Tibial nerve (tissue), 4 donors: ENCODE data around the gene CD82. TPM values are rescaled to one million over a fixed set of nuclear protein-coding genes. Genes with fewer than 3 reads are reported as not detected.
"Not testable (repeated sequence)": the region's sequence is repeated elsewhere in the genome, so short reads cannot be mapped to it uniquely, and the experiment has no call there.

Experiments
- DNase-seq, 2 donors: peaks; one replicate each; pipeline ENCODE4 v3.0.0-alpha.2; 2019; ENCODE audit warnings: low spot score in 2 of 2
- H3K27ac ChIP-seq, 4 donors: fragments of 200-600 bp; sonication (generic) in 3 of 4; one replicate each; pipeline ENCODE4 v1.5.1; 2017 to 2019; ENCODE audit warnings: mild to moderate bottlenecking in 1 of 4
- H3K27me3 ChIP-seq, 2 donors: fragments of 200-600 bp; sonication (generic) in 1 of 2; one replicate each; pipeline versions ENCODE4 v1.5.1 to v1.6.0; 2017 to 2019
- H3K36me3 ChIP-seq, 3 donors: fragments of 200-600 bp; sonication (generic); one replicate each; pipeline ENCODE4 v1.5.1; 2018 to 2019
- H3K4me1 ChIP-seq, 4 donors: fragments of 200-600 bp; sonication (generic) in 3 of 4; one replicate each; pipeline ENCODE4 v1.5.1; 2017 to 2019
- H3K4me3 ChIP-seq, 4 donors: fragments of 200-600 bp; sonication (generic) in 3 of 4; one replicate each; pipeline ENCODE4 v1.5.1; 2017 to 2019; ENCODE audit warnings: mild to moderate bottlenecking in 1 of 4, moderate library complexity in 1 of 4
- H3K9me3 ChIP-seq, 4 donors: fragments of 200-600 bp; sonication (generic) in 3 of 4; one replicate each; pipeline ENCODE4 v1.5.1; 2017 to 2019
- EP300 ChIP-seq, 2 donors: sonication (generic); formaldehyde crosslinking; IDR thresholded peaks; one replicate each; pipeline ENCODE4 v1.6.1; 2017; ENCODE audit warnings: antibody characterized with exemption in 2 of 2, mild to moderate bottlenecking in 1 of 2
- POLR2A ChIP-seq, 2 donors: fragments of 450-650 bp; IDR thresholded peaks; one replicate each; pipeline ENCODE4 v1.6.1; 2017; ENCODE audit warnings: antibody characterized with exemption in 2 of 2, mild to moderate bottlenecking in 2 of 2, moderate library complexity in 2 of 2
- WGBS, 2 donors: methylation state at CpG; one replicate each; pipeline ENCODE4 v1.1.5; 2018; 5-methylcytosine and 5-hydroxymethylcytosine counted together
- total RNA-seq, 4 donors: library from RNA; depleted of rRNA; stranded (reverse); fragments of >200 nt; gene quantifications; one replicate each; pipeline ENCODE4 v1.1.0, GENCODE V29; 2016
- TF ChIP-seq, protein P1 (sequence below), 5 experiments: fragments of 200-600 bp in 3 of 5; fragments of 450-650 bp in 2 of 5; sonication (generic) in 3 of 5; IDR thresholded peaks; one replicate each; pipeline ENCODE4 v1.5.1; 2016 to 2019; ENCODE audit warnings: antibody characterized with exemption in 5 of 5, mild to moderate bottlenecking in 3 of 5, moderate library complexity in 2 of 5

CD82 gene
- total RNA-seq, 4 donors from 2014 or later: 27.9 to 49.4 (median 43.4) TPM

- DNase-seq: peak; percentile 59 to 83
- H3K9me3 ChIP-seq: peaks cover 0 to 9% (median 0%) of the 10 kb centered on the region in 4 donors
- no peak overlapping the region for H3K4me3 ChIP-seq
- peak overlapping the region in 1 of 4 donors; percentile 3 for H3K27ac ChIP-seq
- WGBS, 2 donors: 24 to 30% methylated on average over 11 of the region's 11 CpGs
- no peaks in the 10 kb centered on the region for H3K36me3 ChIP-seq
- peaks cover 0 to 17% (median 4%) of the 10 kb centered on the region in 4 donors for H3K4me1 ChIP-seq
- no peak for TF ChIP-seq EP300 (IDR thresholded peaks at IDR 0.05)
- TF ChIP-seq, protein P1, sequence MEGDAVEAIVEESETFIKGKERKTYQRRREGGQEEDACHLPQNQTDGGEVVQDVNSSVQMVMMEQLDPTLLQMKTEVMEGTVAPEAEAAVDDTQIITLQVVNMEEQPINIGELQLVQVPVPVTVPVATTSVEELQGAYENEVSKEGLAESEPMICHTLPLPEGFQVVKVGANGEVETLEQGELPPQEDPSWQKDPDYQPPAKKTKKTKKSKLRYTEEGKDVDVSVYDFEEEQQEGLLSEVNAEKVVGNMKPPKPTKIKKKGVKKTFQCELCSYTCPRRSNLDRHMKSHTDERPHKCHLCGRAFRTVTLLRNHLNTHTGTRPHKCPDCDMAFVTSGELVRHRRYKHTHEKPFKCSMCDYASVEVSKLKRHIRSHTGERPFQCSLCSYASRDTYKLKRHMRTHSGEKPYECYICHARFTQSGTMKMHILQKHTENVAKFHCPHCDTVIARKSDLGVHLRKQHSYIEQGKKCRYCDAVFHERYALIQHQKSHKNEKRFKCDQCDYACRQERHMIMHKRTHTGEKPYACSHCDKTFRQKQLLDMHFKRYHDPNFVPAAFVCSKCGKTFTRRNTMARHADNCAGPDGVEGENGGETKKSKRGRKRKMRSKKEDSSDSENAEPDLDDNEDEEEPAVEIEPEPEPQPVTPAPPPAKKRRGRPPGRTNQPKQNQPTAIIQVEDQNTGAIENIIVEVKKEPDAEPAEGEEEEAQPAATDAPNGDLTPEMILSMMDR (IDR thresholded peaks at IDR 0.05): peak; percentile 67 to 95 (median 75)
- H3K27me3 ChIP-seq: no peaks in the 10 kb centered on the region
Observed at GRCh38 chr11:44556735-44557409, 8.6 kb upstream of the CD82 start.

DNA sequence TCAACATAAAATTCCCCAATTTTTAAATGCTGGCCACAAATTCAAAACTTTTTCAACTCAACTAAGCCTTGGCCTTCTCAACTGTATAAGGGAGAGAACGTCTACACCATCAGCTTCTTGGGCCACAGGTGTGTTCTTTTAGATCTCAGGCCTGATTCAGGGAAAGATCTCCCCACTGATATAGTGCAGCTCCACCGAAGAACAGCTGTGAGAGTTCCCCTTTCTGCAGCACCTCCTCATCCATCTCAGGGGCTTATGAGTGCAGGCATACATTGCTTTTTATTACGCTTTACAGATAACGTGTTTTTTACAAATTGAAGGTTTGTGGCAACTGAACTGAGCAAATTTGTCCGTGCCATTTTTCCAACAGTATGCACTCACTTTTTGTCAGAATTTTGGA is 8.0 kb upstream of the CD82 start:
- H3K4me3 ChIP-seq: no peak overlapping the region
- H3K36me3 ChIP-seq: no peaks in the 10 kb centered on the region
- H3K27ac ChIP-seq: peak overlapping the region in 1 of 4 donors; percentile 3
- H3K9me3 ChIP-seq: peaks cover 0 to 6% (median 0%) of the 10 kb centered on the region in 4 donors
- 73 to 85% methylated on average over 5 of the region's 5 CpGs for WGBS, 2 donors
- DNase-seq: no peak
- H3K4me1 ChIP-seq: peaks cover 0 to 17% (median 4%) of the 10 kb centered on the region in 4 donors
- TF ChIP-seq, protein P1 (IDR thresholded peaks at IDR 0.05): no peak
- TF ChIP-seq POLR2A (IDR thresholded peaks at IDR 0.05) (no peak), EP300 (IDR thresholded peaks at IDR 0.05) (no peak)
- H3K27me3 ChIP-seq: no peaks in the 10 kb centered on the region

- TF ChIP-seq EP300 (IDR thresholded peaks at IDR 0.05) (no peak), POLR2A (IDR thresholded peaks at IDR 0.05) (no peak)
- TF ChIP-seq, protein P1 (IDR thresholded peaks at IDR 0.05): no peak
- H3K9me3 ChIP-seq: no peaks in the 10 kb centered on the region
- H3K27ac ChIP-seq: no peak overlapping the region
- no peak overlapping the region for H3K4me3 ChIP-seq
- H3K36me3 ChIP-seq: no peaks in the 10 kb centered on the region
- peaks cover 0 to 27% (median 12%) of the 10 kb centered on the region in 4 donors for H3K4me1 ChIP-seq
- H3K27me3 ChIP-seq: no peaks in the 10 kb centered on the region
- DNase-seq: no peak
- 64 to 65% methylated on average over 9 of the region's 9 CpGs for WGBS, 2 donors
Observed at GRCh38 chr11:44559207-44559939, 6.1 kb upstream of the CD82 start.

DNA sequence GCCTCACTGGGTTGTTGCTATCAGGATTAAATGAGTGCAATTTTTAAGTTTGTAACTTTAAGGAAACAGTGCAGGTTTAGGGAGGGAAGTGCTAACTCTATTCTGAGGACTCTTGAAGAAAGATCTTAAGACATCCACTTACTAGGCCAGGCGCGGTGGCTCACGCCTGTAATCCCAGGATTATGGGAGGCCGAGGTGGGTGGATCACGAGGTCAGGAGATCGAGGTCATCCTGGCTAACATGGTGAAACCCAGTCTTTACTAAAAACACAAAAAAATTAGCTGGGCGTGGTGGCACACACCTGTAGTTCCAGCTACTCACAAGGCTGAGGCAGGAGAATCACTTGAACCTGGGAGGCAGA is 5.5 kb upstream of the CD82 start:
- not testable (repeated sequence) for DNase-seq, H3K27me3 ChIP-seq, H3K27ac ChIP-seq, H3K9me3 ChIP-seq, H3K4me3 ChIP-seq, H3K36me3 ChIP-seq
- 89 to 92% methylated on average over 7 of the region's 7 CpGs for WGBS, 2 donors
- peaks cover 0 to 32% (median 15%) of the 10 kb centered on the region in 4 donors for H3K4me1 ChIP-seq

- no peak for DNase-seq
- no peaks in the 10 kb centered on the region for H3K36me3 ChIP-seq
- no peaks in the 10 kb centered on the region for H3K27me3 ChIP-seq
- no peak overlapping the region for H3K4me3 ChIP-seq
- TF ChIP-seq, protein P1 (IDR thresholded peaks at IDR 0.05): no peak
- no peak for TF ChIP-seq EP300 (IDR thresholded peaks at IDR 0.05)
- no peak for TF ChIP-seq POLR2A (IDR thresholded peaks at IDR 0.05)
- no peaks in the 10 kb centered on the region for H3K9me3 ChIP-seq
- peaks cover 0 to 39% (median 24%) of the 10 kb centered on the region in 4 donors for H3K4me1 ChIP-seq
- no peak overlapping the region for H3K27ac ChIP-seq
- WGBS, 2 donors: 95 to 99% methylated on average over 3 of the region's 3 CpGs
Observed at GRCh38 chr11:44561275-44561805, 4.1 kb upstream of the CD82 start.
